Measurements from ENCODE around the gene SCGB1D1.

GRCh38 chr11:62171261-62171723 is 18.7 kb upstream of the SCGB1D1 start:
- TF ChIP-seq SIN3A (conservative IDR thresholded peaks at IDR 0.05 in 1 of 2, IDR thresholded peaks at IDR 0.05 in 1 of 2; ENCODE audit: low read depth in 1 of 2, low read length in 2 of 2) (no peak), POLR2A (IDR thresholded peaks at IDR 0.05; ENCODE audit: control extremely low read depth in 1 of 2, low read depth in 2 of 2, low read length in 2 of 2) (no peak), CHD2 (IDR thresholded peaks at IDR 0.05; ENCODE audit: low read length) (no peak), ASH2L (IDR thresholded peaks at IDR 0.05; ENCODE audit: low read length) (no peak), MAX (IDR thresholded peaks at IDR 0.05) (no peak), KDM1A (IDR thresholded peaks at IDR 0.05; ENCODE audit: borderline replicate concordance, low read length) (no peak), NANOG (IDR thresholded peaks at IDR 0.05; ENCODE audit: insufficient read depth, low read depth, low read length, poor library complexity, severe bottlenecking) (no peak), EP300 (IDR thresholded peaks at IDR 0.05; ENCODE audit: borderline replicate concordance in 1 of 2, low read depth in 2 of 2, low read length in 2 of 2) (no peak), SUZ12 (IDR thresholded peaks at IDR 0.05; ENCODE audit: low read length) (no peak), TAF1 (IDR thresholded peaks at IDR 0.05; ENCODE audit: low read depth, low read length) (0 out of 2 replicates have a peak, but pooled peaks have one; percentile 17), POU5F1 (IDR thresholded peaks at IDR 0.05; ENCODE audit: low read depth, low read length) (no peak), SP1 (IDR thresholded peaks at IDR 0.05; ENCODE audit: low read depth, low read length) (no peak), EZH2 (IDR thresholded peaks at IDR 0.05; ENCODE audit: low read depth, low read length, severe bottlenecking) (no peak)
- TF ChIP-seq, protein P1, sequence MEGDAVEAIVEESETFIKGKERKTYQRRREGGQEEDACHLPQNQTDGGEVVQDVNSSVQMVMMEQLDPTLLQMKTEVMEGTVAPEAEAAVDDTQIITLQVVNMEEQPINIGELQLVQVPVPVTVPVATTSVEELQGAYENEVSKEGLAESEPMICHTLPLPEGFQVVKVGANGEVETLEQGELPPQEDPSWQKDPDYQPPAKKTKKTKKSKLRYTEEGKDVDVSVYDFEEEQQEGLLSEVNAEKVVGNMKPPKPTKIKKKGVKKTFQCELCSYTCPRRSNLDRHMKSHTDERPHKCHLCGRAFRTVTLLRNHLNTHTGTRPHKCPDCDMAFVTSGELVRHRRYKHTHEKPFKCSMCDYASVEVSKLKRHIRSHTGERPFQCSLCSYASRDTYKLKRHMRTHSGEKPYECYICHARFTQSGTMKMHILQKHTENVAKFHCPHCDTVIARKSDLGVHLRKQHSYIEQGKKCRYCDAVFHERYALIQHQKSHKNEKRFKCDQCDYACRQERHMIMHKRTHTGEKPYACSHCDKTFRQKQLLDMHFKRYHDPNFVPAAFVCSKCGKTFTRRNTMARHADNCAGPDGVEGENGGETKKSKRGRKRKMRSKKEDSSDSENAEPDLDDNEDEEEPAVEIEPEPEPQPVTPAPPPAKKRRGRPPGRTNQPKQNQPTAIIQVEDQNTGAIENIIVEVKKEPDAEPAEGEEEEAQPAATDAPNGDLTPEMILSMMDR (IDR thresholded peaks at IDR 0.05; ENCODE audit: control extremely low read depth in 1 of 3, insufficient read depth in 1 of 3, low read depth in 1 of 3, low read length in 3 of 3), result peak in 2 of 3 experiments; percentile 80 to 96; a peak in 3 of 4 replicates

All from H1 (cell line).